ENCODE results near the gene ADCYAP1. TPM values are rescaled to one million over a fixed set of nuclear protein-coding genes. Genes with fewer than 3 reads are reported as not detected.

Gene ADCYAP1
- total and polyA plus RNA-seq, 2 experiments from 2014 or later = not detected

GRCh38 chr18:926946-927345 is 22.3 kb downstream of the ADCYAP1 start:
- Histone ChIP-seq H3K27ac (no peak overlapping the region), H3K4me1 (ENCODE audit: insufficient read depth) (no peaks in the 10 kb centered on the region), H3K9me2 (ENCODE audit: insufficient read depth) (no peaks in the 10 kb centered on the region), H2AFZ (no peak overlapping the region), H3K4me2 (ENCODE audit: unreplicated experiment) (no peak overlapping the region), H3K27me3 (replicated peaks; ENCODE audit: insufficient read depth) (0 out of 2 replicates have a peak, but pooled peaks cover 7% of the 10 kb centered on the region), H4K20me1 (ENCODE audit: insufficient read depth) (no peaks in the 10 kb centered on the region), H3K79me2 (ENCODE audit: insufficient read depth) (no peaks in the 10 kb centered on the region), H3K9ac (no peak overlapping the region), H3F3A (ENCODE audit: insufficient read depth) (no peaks in the 10 kb centered on the region), H3K9me3 (ENCODE audit: low read depth) (no peaks in the 10 kb centered on the region), H3K4me3 (no peak overlapping the region), H3K36me3 (ENCODE audit: low read depth) (no peaks in the 10 kb centered on the region)
- in situ Hi-C loops (cut with MboI) = no loop called here
- 73 to 79% methylated on average over 1 of the region's 1 CpG for WGBS, 2 experiments (ENCODE audit: low coverage in 1 of 2, low lambda C conversion rate in 2 of 2, missing lambda C conversion rate in 2 of 2)
- TF ChIP-seq EZH2phosphoT487 (IDR thresholded peaks at IDR 0.05; ENCODE audit: insufficient read depth, low read depth) (no peak), EZH2 (IDR thresholded peaks at IDR 0.05; ENCODE audit: insufficient read depth, poor library complexity, severe bottlenecking) (no peak)
- DNase-seq = no peak

GRCh38 chr18:933082-933481 is 28.4 kb downstream of the ADCYAP1 start:
- Histone ChIP-seq H3K4me2 (ENCODE audit: unreplicated experiment) (no peak overlapping the region), H3K4me1 (ENCODE audit: insufficient read depth) (no peaks in the 10 kb centered on the region), H3K9me3 (ENCODE audit: low read depth) (no peaks in the 10 kb centered on the region), H3K27me3 (replicated peaks; ENCODE audit: insufficient read depth) (0 out of 2 replicates have a peak, but pooled peaks cover 3% of the 10 kb centered on the region), H3K36me3 (ENCODE audit: low read depth) (no peaks in the 10 kb centered on the region), H3K9ac (no peak overlapping the region), H3K27ac (no peak overlapping the region), H2AFZ (no peak overlapping the region), H4K20me1 (ENCODE audit: insufficient read depth) (no peaks in the 10 kb centered on the region), H3K4me3 (no peak overlapping the region), H3F3A (ENCODE audit: insufficient read depth) (no peaks in the 10 kb centered on the region), H3K79me2 (ENCODE audit: insufficient read depth) (no peaks in the 10 kb centered on the region), H3K9me2 (ENCODE audit: insufficient read depth) (no peaks in the 10 kb centered on the region)
- 19 to 29% methylated on average over 2 of the region's 2 CpGs for WGBS, 2 experiments (ENCODE audit: low coverage in 1 of 2, low lambda C conversion rate in 2 of 2, missing lambda C conversion rate in 2 of 2)
- in situ Hi-C loops (cut with MboI) = no loop called here
- TF ChIP-seq EZH2 (IDR thresholded peaks at IDR 0.05; ENCODE audit: insufficient read depth, poor library complexity, severe bottlenecking) = no peak
- no peak for TF ChIP-seq EZH2phosphoT487 (IDR thresholded peaks at IDR 0.05; ENCODE audit: insufficient read depth, low read depth)
- no peak for DNase-seq

GRCh38 chr18:934518-935133 is 30.0 kb downstream of the ADCYAP1 start:
- no peak for DNase-seq
- Histone ChIP-seq H4K20me1 (ENCODE audit: insufficient read depth) (no peaks in the 10 kb centered on the region), H3K27me3 (replicated peaks; ENCODE audit: insufficient read depth) (no peaks in the 10 kb centered on the region), H3K36me3 (ENCODE audit: low read depth) (no peaks in the 10 kb centered on the region), H3K9ac (no peak overlapping the region), H3F3A (ENCODE audit: insufficient read depth) (no peaks in the 10 kb centered on the region), H3K79me2 (ENCODE audit: insufficient read depth) (no peaks in the 10 kb centered on the region), H2AFZ (no peak overlapping the region), H3K9me2 (ENCODE audit: insufficient read depth) (no peaks in the 10 kb centered on the region), H3K4me3 (no peak overlapping the region), H3K4me1 (ENCODE audit: insufficient read depth) (no peaks in the 10 kb centered on the region), H3K27ac (no peak overlapping the region), H3K9me3 (ENCODE audit: low read depth) (no peaks in the 10 kb centered on the region), H3K4me2 (ENCODE audit: unreplicated experiment) (no peak overlapping the region)
- TF ChIP-seq EZH2 (IDR thresholded peaks at IDR 0.05; ENCODE audit: insufficient read depth, poor library complexity, severe bottlenecking) (no peak), EZH2phosphoT487 (IDR thresholded peaks at IDR 0.05; ENCODE audit: insufficient read depth, low read depth) (no peak)
- in situ Hi-C loops (cut with MboI) = no loop called here
- 10 to 19% methylated on average over 8 of the region's 8 CpGs for WGBS, 2 experiments (ENCODE audit: low coverage in 1 of 2, low lambda C conversion rate in 2 of 2, missing lambda C conversion rate in 2 of 2)

GRCh38 chr18:936941-937340 is 32.3 kb downstream of the ADCYAP1 start:
- no peak for DNase-seq
- no peaks in the 10 kb centered on the region for H3K9me3 ChIP-seq (ENCODE audit: low read depth)
- in situ Hi-C loops (cut with MboI) = no loop called here
- no peak overlapping the region for H2AFZ ChIP-seq
- 14 to 32% methylated on average over 6 of the region's 6 CpGs for WGBS, 2 experiments (ENCODE audit: low coverage in 1 of 2, low lambda C conversion rate in 2 of 2, missing lambda C conversion rate in 2 of 2)
- H3K4me1 ChIP-seq (ENCODE audit: insufficient read depth) = no peaks in the 10 kb centered on the region
- H3K79me2 ChIP-seq (ENCODE audit: insufficient read depth) = no peaks in the 10 kb centered on the region
- no peaks in the 10 kb centered on the region for H3F3A ChIP-seq (ENCODE audit: insufficient read depth)
- no peak overlapping the region for H3K4me2 ChIP-seq (ENCODE audit: unreplicated experiment)
- H3K36me3 ChIP-seq (ENCODE audit: low read depth) = no peaks in the 10 kb centered on the region
- no peak overlapping the region for H3K4me3 ChIP-seq
- H3K27ac ChIP-seq = no peak overlapping the region
- H3K9me2 ChIP-seq (ENCODE audit: insufficient read depth) = no peaks in the 10 kb centered on the region
- H3K27me3 ChIP-seq (replicated peaks; ENCODE audit: insufficient read depth) = peaks cover 10% of the 10 kb centered on the region; the same call in 1 of the 2 replicates
- H3K9ac ChIP-seq = no peak overlapping the region
- H4K20me1 ChIP-seq (ENCODE audit: insufficient read depth) = no peaks in the 10 kb centered on the region
- TF ChIP-seq EZH2phosphoT487 (IDR thresholded peaks at IDR 0.05; ENCODE audit: insufficient read depth, low read depth) (no peak), EZH2 (IDR thresholded peaks at IDR 0.05; ENCODE audit: insufficient read depth, poor library complexity, severe bottlenecking) (no peak)
